Sciatic nerve (tissue), 2 donors: ENCODE data around the gene CLCN1. TPM values are rescaled to one million over a fixed set of nuclear protein-coding genes. Genes with fewer than 3 reads are reported as not detected.

Experiments used
- ATAC-seq: fragments of 200-7000 bp; cut with Tn5 transposase; one replicate; pipeline ENCODE4 v1.9.1; 2020; ENCODE audit warnings: mild to moderate bottlenecking, moderate library complexity
- DNase-seq: peaks from one replicate; pipeline ENCODE4 v3.0.0-alpha.2; 2020; ENCODE audit warnings: low spot score
- intact Hi-C: fragments of 100-400 bp; cut with DNase I; formaldehyde crosslinking; loops from one replicate; pipeline ENCODE4 v1.14.2; 2022
- total RNA-seq: library from RNA; stranded (reverse); fragmentation: NEBNext Ultra II Directional; extraction: Animal tissue kit (Norgen Biotek cat#: 25700); gene quantifications from one replicate; pipeline ENCODE4 v1.2.1, GENCODE V29; 2021
- donor health status: DM: no; HTN: no; CAD: no.
- donor health status: DM: no; HTN: no; CAD: no.

Gene CLCN1
- total RNA-seq = not detected

GRCh38 chr7:143315776-143316175, at the start of gene CLCN1:
Gene CLCN1, plus strand, starts transcription at chr7:143316111. Its CDS starts 102 bp downstream, at chr7:143316213.
- intact Hi-C loops = no loop called here
- no peak for ATAC-seq

DNA sequence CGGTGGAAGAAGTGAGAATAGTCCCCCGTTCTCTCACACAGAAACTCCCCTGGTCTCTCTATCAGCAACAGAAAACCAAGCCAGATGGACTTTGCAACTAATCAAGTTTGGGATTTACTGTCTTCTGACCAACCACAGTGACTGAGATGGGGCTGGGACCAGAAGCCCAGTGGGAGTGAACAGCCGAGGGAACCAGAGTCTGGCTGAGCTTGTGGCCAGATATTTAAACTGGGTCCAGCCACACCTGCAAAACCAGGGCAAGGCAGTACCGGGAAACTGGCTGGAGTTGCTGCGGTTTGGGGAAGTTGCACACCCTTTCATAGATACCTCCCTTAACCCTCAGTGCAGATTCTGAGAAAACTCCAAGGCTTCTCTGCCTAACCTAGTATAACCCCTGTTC, 46.7 kb upstream of the CLCN1 start:
- ATAC-seq (no peak), DNase-seq (no peak)
- intact Hi-C loops = no loop called here

More at GRCh38 chr7:143315776-143316175, at the start of gene CLCN1:
- no peak for DNase-seq

GRCh38 chr7:143271240-143271639, 44.7 kb upstream of the CLCN1 start:
- DNase-seq = no peak
- ATAC-seq = no peak
- intact Hi-C loops = no loop called here

GRCh38 chr7:143272871-143273270, 43.0 kb upstream of the CLCN1 start:
- DNase-seq = no peak
- intact Hi-C loops = no loop called here
- ATAC-seq = no peak

DNA sequence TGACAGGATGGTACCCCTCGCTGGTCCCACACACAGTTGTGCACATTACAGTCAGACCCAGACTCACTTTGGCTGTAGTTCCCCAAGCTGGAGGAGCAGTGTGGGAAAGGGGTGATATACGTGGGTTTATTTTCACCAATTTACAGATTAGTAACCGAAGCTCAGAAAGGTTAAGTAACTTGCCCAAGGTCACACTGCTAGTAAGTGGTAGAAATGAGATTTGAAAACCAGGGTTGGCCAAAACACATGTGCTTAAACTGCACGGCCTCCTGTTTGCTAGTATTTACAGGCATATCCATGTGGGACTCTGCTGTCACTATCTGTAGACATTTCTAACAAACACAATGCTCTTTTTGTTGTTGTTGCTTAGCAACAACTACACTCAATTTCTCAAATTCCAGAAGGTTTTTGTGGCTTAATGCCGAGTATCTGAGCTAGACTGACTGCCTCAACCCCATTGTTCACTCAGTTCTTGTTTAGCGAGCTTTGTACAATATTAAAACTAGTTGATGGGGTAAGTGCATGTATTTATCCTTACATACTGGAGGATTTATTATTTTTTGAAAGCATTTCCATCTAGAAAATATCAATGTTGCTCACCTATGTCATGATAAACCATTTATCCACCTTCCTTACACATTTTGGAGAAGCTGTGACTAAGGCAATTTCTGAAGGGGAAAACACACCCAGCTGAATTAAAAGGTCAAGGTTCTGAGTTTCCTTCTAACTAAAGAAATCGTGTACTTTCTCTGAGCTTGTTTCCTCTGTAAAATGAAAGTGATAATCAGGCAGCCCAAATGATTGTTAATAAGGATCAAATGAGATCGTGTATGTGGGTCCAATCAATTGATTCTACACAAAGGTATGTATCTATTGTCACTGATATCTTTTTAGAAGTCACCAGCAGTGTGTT, 36.5 kb upstream of the CLCN1 start:
- no peak for DNase-seq
- ATAC-seq = peak; percentile 93
- intact Hi-C loops = no loop called here

DNA sequence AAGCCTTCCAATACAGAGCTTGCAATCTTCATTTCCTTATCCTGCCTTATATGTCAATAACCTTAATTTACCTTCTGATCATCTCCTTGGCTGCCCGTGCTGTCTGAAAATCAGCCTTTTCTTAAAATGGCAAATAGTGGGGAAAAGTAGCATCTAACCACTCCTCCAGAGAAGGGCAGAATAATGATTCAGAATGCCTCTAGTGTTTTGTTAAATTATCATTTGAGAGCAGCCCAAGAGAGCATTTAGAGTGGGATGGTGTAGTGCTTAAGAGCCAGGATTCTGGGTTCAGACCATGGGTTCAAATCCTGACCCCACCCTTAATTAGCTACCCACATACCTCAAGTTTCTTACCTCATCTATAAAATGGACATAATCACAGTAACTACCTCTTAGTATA, 35.8 kb upstream of the CLCN1 start:
- ATAC-seq (no peak), DNase-seq (no peak)
- intact Hi-C loops = no loop called here

DNA sequence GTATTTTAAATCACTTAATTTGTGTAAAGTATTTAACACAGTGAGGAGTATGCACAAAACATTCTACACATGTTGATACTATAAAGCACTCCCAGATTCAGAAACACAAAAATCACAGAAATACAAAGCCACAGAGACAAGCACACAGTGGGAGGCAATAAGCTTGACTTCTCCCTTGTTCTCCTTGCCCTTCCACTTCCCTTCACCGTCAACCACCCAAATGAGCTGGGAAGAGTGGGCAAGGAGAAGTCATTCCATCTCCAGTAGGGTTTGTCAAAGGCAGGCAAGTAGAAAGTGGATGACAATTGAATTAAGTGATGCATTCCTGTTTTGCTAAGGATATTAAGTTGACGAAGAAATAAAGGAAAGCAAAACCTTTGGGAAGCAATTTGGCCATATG, 35.3 kb upstream of the CLCN1 start:
- intact Hi-C loops = no loop called here
- DNase-seq (no peak), ATAC-seq (no peak)

GRCh38 chr7:143281529-143281928, 34.4 kb upstream of the CLCN1 start:
- intact Hi-C loops = no loop called here
- ATAC-seq = no peak
- DNase-seq = no peak

DNA sequence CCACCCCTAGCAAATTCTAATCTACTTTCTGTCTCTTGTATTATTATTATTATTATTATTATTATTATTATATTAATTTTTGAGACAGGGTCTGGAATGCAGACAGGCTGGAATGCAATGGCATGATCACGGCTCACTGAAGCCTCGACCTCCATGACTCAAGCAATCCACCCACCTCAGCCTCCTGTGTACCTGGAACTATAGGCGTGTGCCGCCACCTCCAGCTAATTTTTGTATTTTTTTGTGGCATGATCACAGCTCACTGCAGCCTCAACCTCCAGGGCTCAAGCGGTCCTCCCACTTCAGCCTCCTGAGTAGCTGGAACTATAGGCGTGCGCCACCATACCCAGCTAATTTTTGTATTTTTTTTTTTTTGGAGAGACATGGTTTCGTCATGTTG, 33.8 kb upstream of the CLCN1 start:
- no peak for DNase-seq

DNA sequence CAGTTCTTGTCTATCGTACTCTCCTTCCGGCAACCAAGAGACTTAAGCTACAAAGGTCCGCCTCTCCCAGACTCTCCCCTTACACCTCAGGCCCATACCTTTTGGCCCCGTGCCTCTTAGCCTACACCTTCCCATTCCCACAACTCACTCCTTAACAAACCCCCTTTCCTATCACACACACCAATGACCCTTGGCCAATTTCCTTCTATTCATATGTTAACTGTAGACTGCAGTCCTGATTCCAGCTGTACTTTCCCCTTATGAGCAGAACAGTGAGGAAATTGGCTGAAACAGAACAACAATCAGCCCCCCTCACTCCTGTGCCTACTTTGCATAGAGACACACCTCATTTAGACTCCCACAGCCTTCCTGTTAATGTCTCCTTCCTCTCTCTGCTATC, 32.5 kb upstream of the CLCN1 start:
- DNase-seq (no peak), ATAC-seq (no peak)
- intact Hi-C loops = no loop called here

More for the DNA sequence above, 33.8 kb upstream of the CLCN1 start:
- ATAC-seq = no peak
- intact Hi-C loops = no loop called here

GRCh38 chr7:143284591-143285469, 31.1 kb upstream of the CLCN1 start, which contains the start of gene TMEM139:
Gene TMEM139, plus strand, starts transcription at chr7:143284958. Its CDS starts 1,000 bp downstream, at chr7:143285958.
- intact Hi-C loops = no loop called here
- ATAC-seq (no peak), DNase-seq (no peak)

DNA sequence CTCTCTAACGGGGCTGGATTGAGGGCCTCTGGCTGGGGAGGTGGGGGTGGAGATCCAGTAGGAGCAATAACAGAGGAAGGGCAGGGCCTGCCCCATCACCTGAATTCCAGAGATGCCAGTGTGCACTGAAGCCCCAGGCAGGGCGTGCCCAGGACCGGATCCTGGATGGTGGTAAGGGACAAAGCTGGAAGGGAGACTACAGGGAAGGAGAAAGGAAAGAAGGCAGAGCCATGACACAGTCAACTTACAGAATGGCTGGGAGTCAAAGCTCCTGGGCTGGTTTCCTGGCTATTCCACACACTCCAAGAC, 30.5 kb upstream of the CLCN1 start:
- ATAC-seq = no peak
- intact Hi-C loops = no loop called here
- DNase-seq = no peak

DNA sequence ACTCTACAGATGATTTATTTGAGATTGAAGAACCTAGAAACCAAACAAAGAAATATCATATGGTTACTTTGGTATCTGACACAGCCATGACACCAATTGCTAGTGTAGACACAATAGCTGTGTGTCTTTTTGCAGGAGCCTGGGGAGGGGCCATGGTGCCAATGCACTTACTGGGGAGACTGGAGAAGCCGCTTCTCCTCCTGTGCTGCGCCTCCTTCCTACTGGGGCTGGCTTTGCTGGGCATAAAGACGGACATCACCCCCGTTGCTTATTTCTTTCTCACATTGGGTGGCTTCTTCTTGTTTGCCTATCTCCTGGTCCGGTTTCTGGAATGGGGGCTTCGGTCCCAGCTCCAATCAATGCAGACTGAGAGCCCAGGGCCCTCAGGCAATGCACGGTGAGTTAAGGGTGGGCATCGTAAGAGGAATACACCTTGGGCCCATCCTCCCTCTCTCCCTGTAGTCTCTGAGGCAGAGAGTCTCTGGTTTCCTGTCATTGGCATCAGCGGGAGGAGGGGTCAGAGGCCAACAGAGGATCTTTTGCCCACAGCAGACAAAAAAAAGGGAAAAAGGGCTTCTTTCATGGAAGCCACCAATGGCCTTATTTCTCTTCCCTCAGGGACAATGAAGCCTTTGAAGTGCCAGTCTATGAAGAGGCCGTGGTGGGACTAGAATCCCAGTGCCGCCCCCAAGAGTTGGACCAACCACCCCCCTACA, 29.9 kb upstream of the CLCN1 start:
- no peak for DNase-seq
- no peak for ATAC-seq
- intact Hi-C loops = no loop called here

- intact Hi-C loops = no loop called here
- no peak for ATAC-seq
- DNase-seq = no peak
Measured at GRCh38 chr7:143286522-143286890, 29.4 kb upstream of the CLCN1 start.

DNA sequence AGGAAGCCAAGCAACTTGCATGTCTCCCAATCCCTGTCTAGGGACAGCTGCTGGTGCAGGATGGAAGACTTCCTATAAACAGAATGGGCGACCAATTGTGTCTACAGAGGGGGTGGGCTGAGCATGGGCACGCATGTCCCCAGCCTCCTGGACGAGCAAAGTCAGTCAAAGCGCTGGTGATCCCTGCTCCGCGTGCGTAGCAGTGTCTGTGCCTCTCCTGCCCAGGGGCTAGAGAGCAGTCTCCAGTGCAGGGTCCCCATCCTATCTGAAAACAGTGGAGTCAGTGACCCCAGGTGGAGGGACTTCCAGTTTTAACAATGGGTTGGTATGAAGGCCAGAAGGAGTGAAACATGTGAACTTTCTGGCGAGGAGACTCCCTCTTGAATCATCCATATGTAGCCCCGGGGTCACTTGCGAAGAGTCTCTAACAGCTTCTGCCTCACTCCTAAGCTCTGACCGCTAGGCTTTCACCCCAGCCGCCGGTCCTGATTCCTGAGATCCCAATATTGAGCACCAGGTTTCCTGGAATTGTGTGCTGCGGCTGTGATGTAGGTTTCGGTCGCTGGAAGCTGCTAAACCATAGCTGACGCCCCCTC, 28.5 kb upstream of the CLCN1 start:
- intact Hi-C loops = no loop called here

GRCh38 chr7:143287935-143288826, 27.7 kb upstream of the CLCN1 start, which contains the start of gene CASP2:
Gene CASP2, plus strand, starts transcription at chr7:143288351. Its CDS starts 105 bp downstream, at chr7:143288456.
- intact Hi-C loops = no loop called here
- peak; percentile 98 for ATAC-seq
- DNase-seq = peak; percentile 99

More for the DNA sequence above, 28.5 kb upstream of the CLCN1 start:
- DNase-seq (no peak), ATAC-seq (no peak)

- DNase-seq = no peak
- ATAC-seq = no peak
- intact Hi-C loops = no loop called here
Measured at GRCh38 chr7:143288836-143289235, 27.1 kb upstream of the CLCN1 start.

DNA sequence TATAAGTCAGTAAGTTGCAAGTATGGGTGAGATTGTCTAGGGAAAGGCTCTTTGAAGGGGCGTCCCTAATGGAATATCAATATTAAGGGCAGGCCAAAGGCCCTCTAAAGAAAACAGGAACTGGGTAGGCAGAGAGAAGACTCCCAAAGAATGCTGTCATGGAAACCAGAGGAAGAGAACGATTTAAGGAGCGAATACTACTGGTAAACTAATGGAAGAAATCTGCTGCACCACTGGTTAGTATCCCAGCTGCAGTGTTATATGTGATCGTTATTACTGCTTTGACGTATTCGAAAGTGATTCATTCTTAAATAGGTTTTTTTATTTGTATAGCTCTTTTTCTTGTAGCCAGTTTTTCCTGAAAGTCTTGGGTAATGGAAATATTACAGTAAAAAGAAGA, 26.5 kb upstream of the CLCN1 start:
- no peak for ATAC-seq
- no peak for DNase-seq
- intact Hi-C loops = no loop called here
